ENCODE data around the gene TRPV5. TPM values are rescaled to one million over a fixed set of nuclear protein-coding genes. Genes with fewer than 3 reads are reported as not detected.

The TRPV5 gene
- total and polyA plus RNA-seq, 2 of the 4 experiments (the other 2 are of a cell fraction) = not detected

- Histone ChIP-seq H2BK120ac (ENCODE audit: low read depth, low read length) (no peak overlapping the region), H2AK9ac (replicated peaks; ENCODE audit: low read depth, low read length, poor library complexity) (no peak overlapping the region), H3K9me3 (ENCODE audit: control insufficient read depth, insufficient read depth, low read length) (no peaks in the 10 kb centered on the region; the same call in 1 of the 2 replicates), H3K18ac (ENCODE audit: low read depth, low read length) (no peak overlapping the region), H3K36me3 (ENCODE audit: control insufficient read depth, insufficient read depth, low read length) (no peaks in the 10 kb centered on the region), H3K79me1 (ENCODE audit: low read depth in 1 of 2, low read length in 2 of 2) (no peaks in the 10 kb centered on the region), H3K4ac (ENCODE audit: low read depth, low read length) (no peak overlapping the region), H3K4me2 (ENCODE audit: low read depth, low read length) (no peak overlapping the region), H4K20me1 (ENCODE audit: insufficient read depth, low read length) (no peaks in the 10 kb centered on the region), H2BK5ac (ENCODE audit: low read depth, low read length, poor library complexity, severe bottlenecking) (no peak overlapping the region), H3K4me1 (ENCODE audit: control insufficient read depth, insufficient read depth, low read length) (no peaks in the 10 kb centered on the region), H4K8ac (ENCODE audit: low read depth in 2 of 2, low read length in 2 of 2) (no peak overlapping the region), H3K4me3 (ENCODE audit: insufficient read depth, low read depth, low read length) (no peak overlapping the region), H3K23ac (ENCODE audit: low read depth, low read length) (no peak overlapping the region), H3K27me3 (ENCODE audit: control insufficient read depth, insufficient read depth, low read length) (no peaks in the 10 kb centered on the region), H2AK5ac (ENCODE audit: low read depth, low read length) (no peak overlapping the region), H4K91ac (ENCODE audit: insufficient read depth, low read depth, low read length) (no peak overlapping the region), H2AFZ (replicated peaks; ENCODE audit: low read length, poor library complexity) (no peak overlapping the region), H2BK15ac (ENCODE audit: low read depth, low read length) (no peak overlapping the region), H3K9ac (ENCODE audit: low read depth, low read length) (no peak overlapping the region), H3K9me1 (ENCODE audit: insufficient read depth, low read length) (no peaks in the 10 kb centered on the region), H4K5ac (ENCODE audit: low read depth, low read length) (no peak overlapping the region), H2BK20ac (ENCODE audit: low read depth, low read length) (no peak overlapping the region), H3K14ac (replicated peaks; ENCODE audit: low read depth, low read length) (no peak overlapping the region), H3K27ac (ENCODE audit: insufficient read depth, low read length) (no peak overlapping the region), H3K56ac (ENCODE audit: extremely low read depth, insufficient read depth, low read length) (no peak overlapping the region)
- dilution Hi-C loops (cut with HindIII; ENCODE audit: low sequenced_read_pairs, unreplicated experiment) = no loop called here
- TF ChIP-seq RCOR1 (IDR thresholded peaks at IDR 0.05; ENCODE audit: insufficient replicate concordance, low read length) (no peak), BHLHE40 (IDR thresholded peaks at IDR 0.05; ENCODE audit: low read depth, low read length) (no peak)
- POLR2A ChIA-PET (ENCODE audit: unreplicated experiment) = no interaction called here
- in situ Hi-C loops (cut with MboI; ENCODE audit: low sequenced_read_pairs) = no loop called here
- no TSS peak for BruUV-seq (replicated peaks)
- intact Hi-C loops (cut with micrococcal nuclease) = no loop called here
- DNase-seq = no peak
- CTCF ChIA-PET = no interaction called here
- ATAC-seq (ENCODE audit: low read depth) = no peak
- no CpG with 5 or more reads among the region's 3 CpGs for WGBS, 2 experiments (ENCODE audit: extremely low coverage in 2 of 2, insufficient read length in 1 of 2)
These were observed 16.1 kb downstream of the TRPV5 start for GRCh38 chr7:142917447-142917846.
